Activated gamma-delta T cell treated with anti-CD3 and anti-CD28 coated beads, Interleukin-2, amount 50 U/mL, for 16 hours (primary cell): ENCODE measurements around the gene SMAD3.
"Not testable (repeated sequence)": the region's sequence is repeated elsewhere in the genome, so short reads cannot be mapped to it uniquely, and the experiment has no call there.

Source experiments
- DNase-seq: peaks from one replicate; pipeline ENCODE4 v3.0.0-alpha.2; 2020; ENCODE audit warnings: low read depth

The SMAD3 gene

DNA sequence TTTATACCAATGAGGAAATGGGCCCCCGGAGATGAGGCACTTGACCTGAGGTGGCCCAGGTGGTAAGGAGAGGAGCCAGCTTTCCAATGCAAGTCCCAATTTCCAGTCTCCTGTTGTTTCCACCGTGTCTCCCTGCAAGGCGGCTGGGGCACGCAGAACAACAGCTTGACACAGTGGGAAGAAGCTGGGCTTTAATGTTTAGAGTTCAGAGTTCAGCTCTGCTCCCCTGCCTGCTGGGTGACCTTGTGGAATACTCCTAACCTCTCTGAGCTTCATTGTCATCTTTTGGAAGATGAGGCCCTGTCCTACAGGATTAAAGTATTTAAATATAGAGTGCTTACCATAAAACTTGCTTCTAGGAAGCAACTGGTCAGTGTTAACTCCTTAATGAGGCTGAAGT, 80.3 kb downstream of the SMAD3 start:
- DNase-seq, result no peak

DNA sequence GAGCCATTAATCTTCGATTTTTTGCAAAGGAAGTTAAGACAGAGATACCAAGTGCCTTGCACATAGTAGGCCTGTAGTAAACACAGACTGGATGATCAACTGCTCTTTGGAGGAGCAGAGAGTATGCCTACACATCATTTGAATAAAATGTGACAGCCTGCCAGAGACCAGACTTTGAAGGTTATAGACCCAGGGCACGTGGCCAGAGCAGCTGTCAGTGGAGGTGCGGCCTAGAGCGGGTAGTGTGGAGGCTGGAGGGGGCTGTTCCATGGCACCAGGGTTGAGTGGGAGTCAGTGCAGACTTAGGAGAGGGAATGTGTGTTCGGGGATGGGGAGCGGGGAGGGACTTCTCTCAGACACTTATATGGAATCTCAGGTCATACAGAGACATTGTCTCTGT, 80.8 kb downstream of the SMAD3 start:
- DNase-seq, result no peak

DNA sequence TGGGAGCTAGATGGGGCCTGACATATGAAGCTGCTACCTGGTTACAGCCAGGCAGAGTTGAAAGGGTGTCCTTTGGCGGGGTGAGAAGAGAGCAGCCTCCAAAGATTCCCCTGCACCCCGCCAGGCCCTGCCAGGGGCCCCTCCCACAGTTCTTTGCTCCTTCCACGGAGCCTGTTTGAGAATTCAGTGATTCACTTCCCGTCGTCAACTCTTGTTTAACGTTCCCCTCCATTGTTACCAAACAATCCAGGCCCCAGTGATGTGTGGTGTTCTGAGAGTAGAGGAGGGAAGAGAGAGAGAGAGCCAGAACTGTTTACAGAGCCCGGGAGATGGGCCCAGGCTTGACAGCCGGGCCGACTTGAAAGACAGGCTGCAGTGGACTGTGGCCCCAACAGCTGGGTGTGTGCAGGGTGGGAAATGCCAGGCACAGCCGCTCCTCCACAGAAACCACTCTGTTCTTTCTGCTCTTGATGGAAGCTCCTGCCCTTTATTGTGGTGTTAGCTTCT, 81.5 kb downstream of the SMAD3 start:
- DNase-seq, result no peak

DNA sequence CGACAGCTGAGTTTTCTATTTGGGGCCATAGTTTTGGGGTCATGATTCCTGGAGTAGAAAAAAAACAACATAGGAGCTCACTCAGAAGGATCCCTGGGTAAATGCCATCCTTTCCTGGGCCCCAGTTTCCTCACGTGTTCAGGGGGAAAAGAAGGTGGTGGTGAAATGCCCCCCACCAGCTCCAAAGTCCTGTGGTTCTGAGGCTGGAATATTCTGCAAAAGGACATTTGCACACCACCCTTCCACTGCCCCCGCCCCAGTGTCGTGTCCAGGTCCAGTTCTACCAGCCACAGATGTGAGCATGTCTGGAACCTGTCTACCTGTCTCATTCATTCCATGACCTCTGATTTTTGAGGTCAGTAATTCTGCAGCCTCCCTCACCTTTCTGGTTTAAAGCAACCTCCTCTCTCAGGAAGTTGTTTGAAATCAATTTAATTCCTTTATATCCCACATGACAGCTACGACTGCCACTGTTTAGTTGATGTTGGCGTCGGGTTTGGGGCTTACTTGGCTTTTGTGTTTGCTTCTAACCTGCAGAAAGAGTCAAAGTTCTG, 82.1 kb downstream of the SMAD3 start:
- no peak for DNase-seq

DNA sequence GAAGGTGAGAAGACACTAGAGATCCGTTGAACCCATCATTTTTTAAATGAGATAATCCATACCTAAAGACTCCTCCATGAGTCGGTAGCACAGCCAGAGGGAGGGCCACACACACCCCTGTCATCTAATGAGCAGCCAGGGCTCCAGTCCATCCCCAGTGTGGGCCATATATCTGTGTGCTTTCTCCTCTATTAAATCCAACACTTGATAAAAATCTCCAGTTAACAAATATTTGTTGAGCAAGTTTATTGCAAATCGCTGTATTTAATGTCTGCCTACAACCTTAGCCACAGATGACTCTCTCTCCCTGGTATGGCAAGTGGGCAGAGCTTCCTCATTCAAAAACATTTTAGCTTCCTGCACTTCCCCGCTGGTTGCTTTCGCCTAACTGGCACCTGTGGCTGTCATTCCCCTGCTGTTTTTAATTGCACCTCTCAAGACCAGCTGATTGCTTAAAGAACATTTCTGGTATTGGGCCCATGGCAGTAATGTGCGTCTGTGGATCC, 82.8 kb downstream of the SMAD3 start:
- DNase-seq, result no peak

DNA sequence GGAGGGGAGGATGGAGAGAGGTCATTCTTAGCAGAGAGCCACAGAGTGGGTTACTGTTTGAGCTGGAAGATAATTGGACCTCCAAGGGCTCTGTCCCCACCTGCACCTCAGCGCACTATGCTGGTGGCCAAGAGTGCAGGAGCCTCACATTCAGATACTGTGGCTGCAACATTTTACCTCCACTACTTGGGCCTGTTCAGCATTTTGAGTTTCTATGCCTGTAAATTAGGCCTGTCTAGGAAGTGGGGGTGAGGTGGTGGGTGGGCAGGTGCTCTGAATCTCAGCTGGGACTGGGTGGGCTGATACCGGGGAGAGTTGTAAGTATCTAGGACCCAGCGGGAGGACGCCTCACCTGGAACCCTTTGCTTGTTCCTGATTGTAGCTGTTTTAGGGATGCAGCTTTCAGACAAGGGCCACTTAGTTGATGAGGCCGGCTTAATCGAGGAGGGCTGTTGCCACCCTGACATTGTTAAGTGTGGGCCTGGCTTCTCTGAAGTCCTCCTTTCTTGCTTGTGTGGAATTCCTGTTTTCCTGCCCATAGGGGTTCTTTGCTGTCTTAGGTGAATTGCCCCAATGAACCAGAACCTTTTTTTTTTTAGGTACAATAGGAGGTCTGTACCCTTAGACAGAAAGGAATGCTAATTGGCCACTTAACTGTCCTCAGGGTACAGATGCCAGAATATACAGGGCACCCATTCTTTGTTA, 83.8 kb downstream of the SMAD3 start:
- no peak for DNase-seq

DNA sequence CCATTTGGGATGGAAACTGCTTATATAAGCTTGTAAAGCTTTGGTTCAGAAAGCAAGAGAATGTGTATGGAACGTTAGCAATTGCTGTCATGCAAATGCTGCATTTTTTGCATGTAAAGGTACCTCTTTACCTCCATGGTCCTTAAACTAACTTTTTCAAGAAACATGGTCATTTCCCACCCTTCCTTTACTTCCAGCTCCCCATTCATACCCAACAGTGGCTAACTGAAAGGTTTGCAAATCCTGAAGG, 84.3 kb downstream of the SMAD3 start:
- DNase-seq, result no peak

DNA sequence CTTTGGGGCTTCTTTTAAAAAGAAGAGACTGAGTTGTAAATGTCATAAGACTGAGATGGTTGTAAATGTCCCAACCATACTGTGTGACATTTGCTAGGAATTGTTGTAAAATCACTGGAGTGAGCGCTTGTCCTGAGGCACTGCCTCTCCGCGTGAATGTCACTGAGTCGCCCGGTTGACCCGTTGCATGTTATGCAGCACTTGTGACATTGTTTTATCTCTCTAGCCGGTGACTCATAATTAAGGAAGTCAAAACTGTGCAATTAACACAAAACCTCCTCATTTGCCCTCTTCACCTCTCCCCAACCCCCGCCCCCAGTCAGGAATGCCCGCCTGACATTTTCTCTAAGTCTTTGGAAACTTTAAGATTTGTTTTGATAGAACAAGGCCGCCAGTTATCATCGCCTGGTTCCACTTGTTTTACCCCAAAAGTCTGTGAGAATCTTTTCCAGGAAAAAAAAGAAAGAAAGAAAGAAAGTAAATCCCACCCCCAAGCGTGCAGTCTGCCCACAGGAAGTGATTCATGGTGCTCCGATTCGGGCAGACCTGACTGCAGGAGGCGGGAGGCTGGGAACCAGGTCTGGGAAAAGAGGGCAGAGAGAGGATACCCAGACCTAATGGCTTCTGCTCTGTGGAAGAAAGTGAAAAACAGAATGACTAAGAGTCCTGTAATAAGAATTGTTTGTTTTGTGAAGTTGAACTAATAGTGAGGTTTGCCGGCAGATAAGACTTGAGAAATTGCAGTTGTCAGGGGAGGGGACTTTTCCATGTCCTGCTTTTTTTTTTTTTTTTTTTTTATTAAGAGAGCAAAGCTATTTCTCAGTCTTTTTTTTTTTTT, 84.8 kb downstream of the SMAD3 start:
- peak; percentile 26 for DNase-seq

DNA sequence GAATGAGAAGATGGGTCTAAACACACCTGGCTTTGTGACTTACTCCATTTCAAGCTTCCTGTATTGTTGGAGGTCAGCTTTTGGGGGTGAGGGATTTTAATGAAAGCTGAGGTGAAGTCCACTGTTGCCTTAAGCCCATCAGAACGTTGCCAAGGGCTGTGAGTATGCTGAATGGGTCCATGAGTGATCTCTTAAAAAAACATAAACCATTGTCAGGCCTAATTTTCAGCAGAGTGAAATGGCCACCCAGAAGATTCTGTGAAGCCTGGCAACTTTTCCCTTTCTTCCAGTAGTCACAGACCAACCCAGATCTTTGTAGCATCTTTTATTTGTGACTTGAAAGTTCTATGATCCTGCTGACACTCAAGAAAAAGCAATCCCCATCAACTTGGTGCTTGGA, 87.0 kb downstream of the SMAD3 start:
- DNase-seq, result no peak

DNA sequence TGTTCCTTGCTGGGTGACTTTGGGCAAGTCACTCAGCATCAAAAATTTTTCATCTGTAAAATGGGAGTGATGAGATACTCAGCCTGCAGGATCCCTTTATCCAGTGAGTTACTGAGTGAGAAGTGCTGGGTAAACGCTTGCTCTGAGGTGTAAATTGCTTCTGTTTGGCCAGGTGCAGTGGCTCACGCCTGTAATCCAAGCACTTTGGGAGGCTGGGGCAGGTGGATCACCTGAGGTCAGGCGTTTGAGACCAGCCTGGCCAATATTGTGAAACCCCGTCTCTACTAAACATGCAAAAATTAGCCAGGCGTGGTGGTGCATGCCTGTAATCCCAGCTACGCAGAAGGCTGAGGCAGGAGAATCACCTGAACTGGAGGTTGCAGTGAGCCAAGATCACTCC, 87.6 kb downstream of the SMAD3 start:
- DNase-seq, result not testable (repeated sequence)

DNA sequence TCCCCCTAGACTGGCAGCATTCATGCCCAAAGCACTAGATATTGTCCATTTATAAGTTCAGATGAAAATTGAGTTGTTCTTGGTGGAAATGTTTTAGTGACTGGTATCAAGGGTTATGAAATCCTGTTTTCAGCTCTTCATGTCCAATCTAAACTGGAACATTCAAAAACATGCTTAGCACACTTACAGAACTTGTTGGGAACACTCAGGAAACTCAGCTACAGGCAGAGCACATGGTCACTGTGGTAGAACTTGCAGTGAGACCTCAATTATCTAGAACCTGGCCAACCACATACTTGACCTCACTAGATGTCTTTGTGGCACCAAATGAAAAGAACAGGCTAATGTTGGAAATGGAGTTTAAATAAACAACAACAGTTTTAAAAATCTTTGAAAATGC, 88.8 kb downstream of the SMAD3 start:
- no peak for DNase-seq

DNA sequence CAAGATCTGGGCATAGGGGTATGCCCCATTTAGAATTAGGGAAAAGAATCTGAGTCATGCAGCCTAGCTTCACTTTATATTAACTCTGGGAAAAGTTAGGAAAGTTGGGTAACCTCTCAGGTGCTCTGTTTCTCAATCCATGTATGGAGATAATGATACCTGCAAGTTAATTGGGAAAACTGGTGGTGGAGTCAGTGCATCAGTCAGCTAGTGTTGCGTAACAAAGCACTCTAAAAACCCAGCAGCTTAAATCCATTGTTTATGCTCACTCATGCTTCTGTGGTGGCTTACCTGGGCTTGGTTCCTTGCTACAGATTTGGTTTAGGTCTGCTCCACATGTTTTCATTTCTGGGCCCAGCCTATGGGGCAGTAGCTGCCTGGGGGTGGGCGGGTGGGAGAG, 91.0 kb downstream of the SMAD3 start:
- DNase-seq, result no peak

DNA sequence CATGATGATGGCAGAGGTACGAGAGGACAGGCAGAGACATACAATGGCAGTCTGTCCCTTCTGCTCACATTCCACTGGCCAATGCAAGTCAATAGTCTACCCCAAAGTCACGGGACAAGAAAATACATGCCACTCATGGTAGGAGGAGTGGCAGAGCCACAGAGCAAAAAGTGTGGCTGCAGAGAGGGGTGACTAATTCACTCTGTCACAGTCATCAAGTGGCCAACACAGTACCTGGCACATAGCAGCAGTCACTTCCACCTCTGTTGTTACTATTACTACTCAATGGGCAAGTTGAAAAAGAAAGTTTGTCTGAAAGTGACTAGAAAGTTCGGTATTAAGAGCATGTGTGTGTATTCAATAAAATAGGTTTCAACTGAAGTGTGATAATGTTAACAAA, 91.4 kb downstream of the SMAD3 start:
- DNase-seq, result no peak

DNA sequence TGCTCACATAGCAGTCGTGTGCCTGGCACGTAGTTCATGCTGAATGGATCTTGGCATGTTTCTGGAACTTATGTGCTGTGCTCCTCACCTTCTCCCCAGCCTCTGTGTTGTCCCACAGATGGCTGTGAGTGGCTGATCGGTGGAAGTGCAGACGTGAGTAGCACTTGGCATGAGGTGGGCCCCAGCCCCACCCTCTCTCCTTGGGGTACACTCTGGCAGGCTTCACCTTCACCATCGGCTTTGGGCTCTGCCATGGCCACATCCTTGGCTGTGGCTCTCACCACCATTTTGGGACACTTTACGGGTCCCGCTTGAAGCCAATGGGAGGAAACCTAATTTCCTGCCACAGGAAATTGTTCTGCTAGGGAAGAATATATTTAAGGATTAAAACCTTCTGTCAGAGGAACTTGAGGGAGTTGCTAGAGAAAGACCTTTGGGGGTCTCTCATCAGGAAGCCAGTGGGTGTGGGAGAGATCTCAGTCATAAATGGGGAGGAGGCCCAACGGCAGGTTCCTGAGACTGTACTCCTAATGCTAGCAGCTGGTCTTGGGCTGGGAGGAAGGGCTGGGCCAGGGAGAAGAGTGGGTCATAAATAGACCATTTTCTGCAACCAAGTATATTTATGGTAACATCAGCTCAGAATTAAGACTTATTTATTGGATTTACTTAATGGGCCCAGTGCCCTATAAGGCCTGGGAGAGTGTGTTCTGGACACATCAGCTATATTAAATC, 92.3 kb downstream of the SMAD3 start:
- no peak for DNase-seq

DNA sequence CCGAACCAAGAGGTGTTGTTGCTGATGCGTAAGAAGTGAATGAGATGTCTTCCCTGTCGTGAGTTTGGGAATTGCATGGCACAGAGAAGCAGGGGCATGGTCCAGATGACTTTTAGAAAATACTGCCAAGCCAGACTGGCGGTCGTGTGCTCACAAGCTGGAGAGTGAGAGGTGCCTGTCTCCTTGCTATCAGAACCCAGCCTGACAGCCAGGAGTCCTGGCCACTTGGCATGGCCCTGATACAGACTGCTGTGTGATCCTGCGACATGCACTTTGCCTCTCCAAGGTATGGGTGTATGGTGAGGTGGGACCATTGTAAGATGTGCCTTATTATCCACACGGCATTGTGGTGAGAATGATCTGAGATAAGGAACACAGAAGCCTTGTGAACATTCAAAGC, 93.0 kb downstream of the SMAD3 start:
- no peak for DNase-seq

DNA sequence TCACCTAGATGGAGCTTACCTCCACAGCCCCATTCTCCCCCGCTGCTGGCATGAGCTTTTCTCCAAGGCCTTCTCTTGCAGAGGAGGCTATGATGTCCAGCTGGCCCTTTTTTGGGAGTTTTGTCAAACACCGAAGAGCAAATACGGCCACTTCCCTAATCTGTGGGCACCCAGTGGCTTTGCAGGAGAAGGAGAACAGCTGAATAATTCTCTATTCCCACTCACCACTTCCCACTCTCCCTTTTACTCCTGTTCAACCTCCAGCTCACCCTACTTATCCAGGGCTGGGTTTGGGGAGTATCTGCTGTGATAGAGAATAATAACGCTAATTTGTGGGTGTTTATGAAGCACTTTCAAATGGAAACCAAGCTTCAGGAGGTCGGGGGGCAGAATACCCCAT, 96.0 kb downstream of the SMAD3 start:
- DNase-seq, result no peak

DNA sequence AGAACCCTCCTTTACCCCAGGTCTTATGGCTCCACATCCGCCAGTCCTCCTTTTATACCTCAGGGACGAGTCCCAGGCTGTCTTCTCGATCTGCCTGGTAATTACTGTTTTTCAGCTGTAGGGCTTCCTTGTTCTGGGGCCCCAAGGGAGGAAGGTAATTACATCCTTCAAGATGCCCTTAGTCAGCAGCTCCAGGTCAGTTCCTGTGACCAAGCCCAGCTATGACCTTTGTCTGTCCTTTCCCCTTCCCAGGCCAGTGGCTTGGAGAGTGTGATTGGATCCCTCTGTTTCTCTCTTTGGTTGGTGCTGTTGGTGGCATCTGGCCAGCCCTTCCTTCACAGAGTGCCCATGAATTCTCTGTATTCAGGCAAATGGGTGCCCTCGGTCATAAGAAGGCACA, 96.5 kb downstream of the SMAD3 start:
- DNase-seq, result no peak

DNA sequence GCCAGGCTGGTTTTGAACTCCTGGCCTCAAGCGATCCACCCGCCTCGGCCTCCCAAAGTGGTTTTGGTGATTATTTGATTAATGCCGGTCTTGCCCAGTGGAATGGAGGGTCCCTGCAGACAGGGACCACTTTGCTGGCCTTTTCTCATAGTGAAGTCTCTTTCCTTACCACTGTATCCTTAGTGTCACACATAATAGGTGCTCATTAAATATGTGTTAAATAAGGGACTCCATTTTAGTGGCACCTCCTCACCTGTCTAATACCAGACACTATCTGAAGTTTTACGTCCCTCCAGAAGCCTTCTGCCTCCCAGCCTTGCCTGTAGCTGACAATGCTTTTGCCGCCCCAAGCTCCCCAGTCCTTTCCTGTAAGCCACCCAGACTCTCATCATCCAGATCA, 97.8 kb downstream of the SMAD3 start:
- no peak for DNase-seq

DNA sequence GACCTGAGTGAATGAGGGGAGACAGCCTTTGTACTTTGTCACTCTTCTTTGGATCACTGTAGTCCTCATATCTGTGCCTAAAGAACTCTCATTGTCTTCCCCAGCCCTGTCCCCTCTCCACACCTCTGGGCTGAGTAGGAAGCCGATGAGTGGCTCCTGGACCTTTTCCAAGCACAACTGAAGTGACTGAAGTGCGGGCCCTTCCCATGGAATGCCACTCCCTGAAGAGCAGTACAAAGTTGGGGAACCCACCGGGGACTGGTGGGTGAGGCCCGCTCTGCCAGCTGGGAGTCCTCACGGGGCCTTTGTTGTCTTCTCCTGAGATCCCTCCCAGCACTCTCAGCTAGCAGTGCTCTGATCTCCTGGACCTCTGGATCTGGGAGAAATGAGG, 99.0 kb downstream of the SMAD3 start:
- DNase-seq, result no peak

DNA sequence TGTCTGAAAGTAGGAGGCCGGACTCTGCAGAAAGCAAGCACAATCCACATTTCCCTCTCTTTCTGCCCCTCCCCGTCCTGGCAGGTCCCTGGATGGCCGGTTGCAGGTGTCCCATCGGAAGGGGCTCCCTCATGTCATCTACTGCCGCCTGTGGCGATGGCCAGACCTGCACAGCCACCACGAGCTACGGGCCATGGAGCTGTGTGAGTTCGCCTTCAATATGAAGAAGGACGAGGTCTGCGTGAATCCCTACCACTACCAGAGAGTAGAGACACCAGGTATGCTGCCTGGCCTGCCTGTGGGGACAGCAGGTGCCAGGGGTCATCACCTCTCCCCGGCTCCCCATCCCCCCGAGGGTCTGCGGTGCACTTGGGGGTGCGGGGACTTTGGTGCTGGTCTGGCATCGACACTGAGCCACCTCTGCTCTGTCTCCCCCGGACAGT, 99.4 kb downstream of the SMAD3 start:
- DNase-seq, result no peak

DNA sequence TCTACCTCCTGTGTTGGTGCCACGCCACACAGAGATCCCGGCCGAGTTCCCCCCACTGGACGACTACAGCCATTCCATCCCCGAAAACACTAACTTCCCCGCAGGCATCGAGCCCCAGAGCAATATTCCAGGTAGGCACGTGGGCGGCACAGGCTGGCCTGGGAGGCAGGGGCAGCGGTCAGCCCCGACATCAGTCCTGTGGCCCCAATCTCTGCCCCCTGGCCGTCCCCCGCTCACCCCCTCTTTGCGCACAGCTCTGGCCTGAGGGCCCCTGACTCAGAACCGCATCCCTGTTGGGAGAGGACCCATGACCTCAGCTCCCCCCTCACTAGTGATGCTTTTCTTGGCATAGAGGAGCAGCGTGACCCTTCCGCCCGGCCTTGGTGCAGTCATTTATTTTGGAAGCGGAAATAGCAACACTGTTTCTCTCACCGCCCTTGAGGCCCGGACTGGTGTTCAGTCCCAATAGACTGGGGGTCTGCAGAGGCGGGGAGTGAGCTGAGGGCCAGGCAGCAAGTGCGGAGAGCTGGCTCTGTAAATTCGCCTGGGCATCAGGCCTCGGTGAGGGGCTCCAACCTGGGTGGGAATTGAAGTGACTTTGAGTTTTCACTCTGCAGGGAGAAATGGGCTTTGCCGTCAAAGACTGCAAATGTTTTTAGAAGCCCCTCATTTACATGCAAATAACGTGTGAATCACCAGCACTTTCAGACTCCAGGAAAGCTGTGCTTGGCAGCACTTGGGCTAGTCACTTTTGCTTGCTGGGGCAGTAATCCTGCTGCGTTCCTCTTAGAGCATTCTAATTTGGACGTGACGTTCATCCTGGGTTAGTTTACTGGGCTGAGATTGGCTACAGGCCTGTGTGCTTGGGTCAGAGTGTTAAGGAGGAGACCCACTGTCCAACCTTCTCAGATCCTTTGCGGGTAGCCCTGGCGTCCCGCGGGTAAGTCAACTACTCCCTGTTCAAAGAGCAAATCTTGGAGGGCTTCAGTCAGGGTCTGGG, 100.2 kb downstream of the SMAD3 start:
- DNase-seq, result no peak
